ENCODE results near the gene ZIM2. TPM values are rescaled to one million over a fixed set of nuclear protein-coding genes. Genes with fewer than 3 reads are reported as not detected.

The ZIM2 gene
- total RNA-seq, 2 donors from 2014 or later = not detected

DNA sequence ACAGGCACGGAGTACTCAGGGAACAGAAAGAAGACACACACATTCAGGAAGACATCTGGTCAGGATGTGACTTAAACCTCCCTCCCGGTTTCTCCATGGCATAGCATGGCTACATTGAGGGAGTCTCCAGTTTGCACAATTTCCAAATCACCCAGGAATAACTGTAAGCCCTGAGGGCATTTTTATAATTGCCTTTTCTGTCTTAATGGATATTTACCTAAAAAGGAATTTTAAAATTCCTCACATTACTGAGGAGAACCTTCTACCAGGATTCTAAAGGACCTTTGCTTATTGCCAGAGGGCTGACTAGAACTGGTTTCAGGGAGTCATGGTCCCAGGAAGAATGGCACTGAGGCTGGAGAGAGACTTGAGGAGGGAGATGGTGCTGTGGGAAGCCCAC is 21.4 kb downstream of the ZIM2 start:
- H3K4me1 Mint-ChIP-seq (ENCODE audit: low read depth) = no peaks in the 10 kb centered on the region
- ATAC-seq (replicated peaks in 1 of 2) (no peak), DNase-seq (no peak)
- H3K4me3 Mint-ChIP-seq = no peak overlapping the region
- H3K36me3 Mint-ChIP-seq (ENCODE audit: insufficient read depth in 2 of 2) = peaks cover 15 to 24% of the 10 kb centered on the region in 2 donors
- H3K9me3 Mint-ChIP-seq = peaks cover 40% of the 10 kb centered on the region in 2 donors
- H3K27me3 Mint-ChIP-seq (ENCODE audit: low read depth) = no peaks in the 10 kb centered on the region
- H3K27ac Mint-ChIP-seq = no peak overlapping the region

DNA sequence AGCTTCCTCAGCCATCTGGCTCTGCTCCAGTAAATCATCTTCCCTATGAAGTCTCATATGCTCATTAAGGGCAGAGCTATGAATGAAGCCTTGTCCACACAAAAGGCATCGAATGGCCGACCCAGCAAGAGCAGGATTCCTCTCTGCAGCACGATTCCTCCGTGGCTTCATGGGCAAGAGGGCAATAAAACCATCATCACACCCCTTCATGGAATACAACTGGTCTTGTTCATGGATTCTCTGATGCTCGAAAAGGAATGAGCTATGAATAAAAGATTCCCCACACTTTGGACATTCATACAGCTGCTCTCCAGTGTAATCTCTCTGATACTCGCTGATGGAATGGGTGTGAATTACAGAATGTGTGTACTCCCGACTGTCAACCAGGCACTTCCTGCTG is 25.9 kb downstream of the ZIM2 start:
- Mint-ChIP-seq H3K9me3 (peaks cover 38 to 42% of the 10 kb centered on the region in 2 donors), H3K4me3 (no peak overlapping the region), H3K27ac (no peak overlapping the region), H3K27me3 (ENCODE audit: low read depth) (no peaks in the 10 kb centered on the region), H3K4me1 (ENCODE audit: low read depth) (no peaks in the 10 kb centered on the region), H3K36me3 (ENCODE audit: insufficient read depth in 2 of 2) (peaks cover 14 to 24% of the 10 kb centered on the region in 2 donors)
- no peak for DNase-seq
- no peak for ATAC-seq (replicated peaks in 1 of 2)

DNA sequence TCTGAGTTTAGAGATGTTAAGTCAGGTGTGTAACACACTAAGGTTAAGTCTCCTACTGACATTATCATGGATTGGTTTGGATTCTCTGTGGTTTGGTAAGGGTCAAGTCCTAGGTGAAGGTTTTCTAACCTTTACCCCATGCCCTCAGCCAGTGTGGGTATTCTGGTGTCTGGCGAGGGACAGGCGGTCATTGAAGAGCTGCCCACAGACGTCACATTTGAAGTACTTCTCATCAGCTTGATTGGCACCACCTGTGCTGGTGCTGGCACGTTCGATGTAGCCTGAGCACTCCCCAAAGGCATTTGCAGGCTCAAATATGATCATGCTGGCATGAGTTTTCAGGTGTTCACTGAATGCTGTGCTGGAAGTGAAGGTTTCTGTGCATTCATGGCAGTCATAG is 27.0 kb downstream of the ZIM2 start:
- Mint-ChIP-seq H3K27me3 (ENCODE audit: low read depth) (no peaks in the 10 kb centered on the region), H3K27ac (no peak overlapping the region), H3K4me3 (no peak overlapping the region), H3K9me3 (peaks cover 34 to 37% of the 10 kb centered on the region in 2 donors), H3K36me3 (ENCODE audit: insufficient read depth in 2 of 2) (peaks cover 12 to 18% of the 10 kb centered on the region in 2 donors), H3K4me1 (ENCODE audit: low read depth) (no peaks in the 10 kb centered on the region)
- ATAC-seq (replicated peaks in 1 of 2) (no peak), DNase-seq (no peak)

DNA sequence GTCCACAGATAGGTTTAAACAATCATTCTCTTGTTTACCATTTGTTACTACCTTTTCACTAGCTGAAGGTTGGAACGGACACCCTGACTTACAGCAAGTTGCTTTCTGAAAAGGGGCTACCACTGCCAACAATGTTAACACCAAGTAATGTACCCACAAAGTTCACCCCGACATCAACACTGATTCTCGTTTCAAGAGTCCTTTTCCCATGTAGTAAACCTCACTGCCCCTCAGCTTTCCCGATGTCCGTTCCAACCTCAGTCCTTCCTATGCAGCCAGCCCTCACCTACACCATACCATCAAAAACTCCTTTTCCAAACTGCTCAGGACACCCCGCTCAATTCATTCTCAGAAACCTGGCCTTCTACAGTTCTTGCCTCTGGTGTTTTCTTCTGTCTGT is 29.0 kb downstream of the ZIM2 start:
- peaks cover 21% of the 10 kb centered on the region in 2 donors for H3K9me3 Mint-ChIP-seq
- H3K4me1 Mint-ChIP-seq (ENCODE audit: low read depth) = no peaks in the 10 kb centered on the region
- ATAC-seq (replicated peaks in 1 of 2) (no peak), DNase-seq (no peak)
- H3K27me3 Mint-ChIP-seq (ENCODE audit: low read depth) = no peaks in the 10 kb centered on the region
- H3K27ac Mint-ChIP-seq = no peak overlapping the region
- no peak overlapping the region for H3K4me3 Mint-ChIP-seq
- H3K36me3 Mint-ChIP-seq (ENCODE audit: insufficient read depth in 2 of 2) = peaks cover 5 to 8% of the 10 kb centered on the region in 2 donors

DNA sequence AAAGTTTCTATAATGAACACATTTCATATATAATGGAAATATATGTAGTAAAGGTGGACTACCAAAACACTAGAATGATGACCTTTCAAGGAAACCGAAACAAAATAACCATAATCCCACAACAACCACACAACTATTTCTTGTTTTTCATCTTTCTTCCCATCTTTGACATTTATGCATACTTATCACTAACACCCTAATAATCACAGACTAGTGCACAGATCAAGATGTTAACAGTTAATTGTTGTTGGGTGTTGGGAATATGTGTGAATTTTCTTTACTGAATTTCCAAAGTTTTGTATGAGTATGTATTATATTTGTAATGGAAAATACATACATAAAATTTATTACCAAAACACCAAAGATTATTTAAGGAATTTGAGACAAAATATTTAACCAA is 30.3 kb downstream of the ZIM2 start:
- H3K36me3 Mint-ChIP-seq (ENCODE audit: insufficient read depth in 2 of 2) = peaks cover 5 to 6% of the 10 kb centered on the region in 2 donors
- H3K9me3 Mint-ChIP-seq = peaks cover 18 to 21% of the 10 kb centered on the region in 2 donors
- H3K4me3 Mint-ChIP-seq = no peak overlapping the region
- no peak for ATAC-seq (replicated peaks in 1 of 2)
- no peak for DNase-seq
- H3K27ac Mint-ChIP-seq = no peak overlapping the region
- no peaks in the 10 kb centered on the region for H3K4me1 Mint-ChIP-seq (ENCODE audit: low read depth)
- no peaks in the 10 kb centered on the region for H3K27me3 Mint-ChIP-seq (ENCODE audit: low read depth)

DNA sequence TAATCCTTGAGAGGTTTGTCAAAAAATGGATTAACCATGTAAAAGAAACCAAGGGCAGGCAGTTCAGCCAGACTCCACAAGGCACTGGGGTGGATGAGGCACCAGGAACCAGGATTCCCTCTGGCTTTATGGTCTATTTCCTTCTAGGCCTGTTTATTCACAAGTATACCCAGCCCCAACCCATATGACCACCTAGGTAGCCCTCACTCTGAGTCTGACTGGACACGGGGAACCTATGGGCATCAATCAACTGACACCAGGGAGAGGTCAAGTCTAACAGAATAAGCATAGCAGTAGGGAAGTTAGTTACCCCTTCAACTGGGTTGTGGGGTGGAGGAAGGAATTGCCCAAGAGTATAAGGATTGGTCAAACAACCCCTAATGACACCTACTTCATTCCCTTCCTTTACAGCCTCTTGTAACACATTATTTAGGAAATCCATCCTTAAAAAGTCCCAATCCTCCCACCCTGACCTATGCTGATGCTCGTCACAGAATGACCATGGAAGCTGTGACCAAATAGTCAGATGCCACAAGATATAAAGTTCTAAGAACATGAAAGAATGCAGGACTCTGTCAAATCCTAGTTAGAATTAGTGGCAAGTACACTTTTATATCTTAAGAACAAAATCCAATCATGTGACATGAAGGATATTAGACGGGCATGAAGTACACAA is 31.7 kb downstream of the ZIM2 start:
- Mint-ChIP-seq H3K27ac (no peak overlapping the region), H3K9me3 (peaks cover 17 to 19% of the 10 kb centered on the region in 2 donors), H3K27me3 (ENCODE audit: low read depth) (no peaks in the 10 kb centered on the region), H3K36me3 (ENCODE audit: insufficient read depth in 2 of 2) (peaks cover 0 to 6% of the 10 kb centered on the region in 2 donors), H3K4me1 (ENCODE audit: low read depth) (no peaks in the 10 kb centered on the region), H3K4me3 (no peak overlapping the region)
- DNase-seq (no peak), ATAC-seq (replicated peaks in 1 of 2) (no peak)

DNA sequence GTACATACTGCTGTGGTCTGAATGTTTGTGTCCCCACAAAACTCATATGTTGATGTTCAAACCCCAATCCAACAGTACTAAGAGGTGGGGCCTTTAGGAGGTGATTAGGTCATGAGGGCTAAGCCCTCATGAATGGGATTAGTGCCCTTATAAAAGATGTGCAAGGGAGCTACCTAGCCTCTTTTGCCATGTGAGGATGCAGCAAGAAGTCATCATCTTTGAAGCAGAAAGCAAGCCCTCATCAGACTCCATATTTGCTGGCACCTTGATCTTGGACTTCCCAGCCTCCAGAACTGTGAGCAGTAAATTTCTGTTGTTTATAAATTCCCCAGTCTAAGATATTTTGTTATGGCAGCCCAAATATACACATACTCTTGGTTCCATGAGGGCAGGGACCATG is 33.9 kb downstream of the ZIM2 start:
- H3K36me3 Mint-ChIP-seq (ENCODE audit: insufficient read depth in 2 of 2) = peaks cover 2% of the 10 kb centered on the region in 2 donors
- no peaks in the 10 kb centered on the region for H3K27me3 Mint-ChIP-seq (ENCODE audit: low read depth)
- DNase-seq = no peak
- no peak overlapping the region for H3K4me3 Mint-ChIP-seq
- H3K4me1 Mint-ChIP-seq (ENCODE audit: low read depth) = no peaks in the 10 kb centered on the region
- no peak overlapping the region for H3K27ac Mint-ChIP-seq
- H3K9me3 Mint-ChIP-seq = peaks cover 11 to 15% of the 10 kb centered on the region in 2 donors
- ATAC-seq (replicated peaks in 1 of 2) = no peak

DNA sequence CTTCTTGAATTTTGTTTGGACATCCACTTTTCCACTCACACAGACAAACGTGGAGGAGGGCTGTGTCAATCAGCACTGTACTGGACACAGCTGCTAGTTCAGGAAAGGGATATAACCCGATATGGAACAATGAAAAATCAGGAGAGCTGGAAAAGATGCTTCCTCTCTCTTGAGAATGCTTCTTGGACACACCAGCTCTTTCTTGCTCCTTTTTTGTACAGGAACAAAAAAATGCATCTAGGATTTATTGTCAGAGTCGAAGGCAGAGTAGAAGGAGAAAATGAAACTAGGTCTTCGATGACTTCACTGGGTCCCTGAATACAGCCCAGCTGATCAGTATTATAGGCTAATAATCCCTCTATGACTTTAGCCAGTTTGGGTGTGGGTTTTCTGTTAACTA is 62.2 kb downstream of the ZIM2 start:
- ATAC-seq (replicated peaks in 1 of 2) (no peak), DNase-seq (no peak)
- no peaks in the 10 kb centered on the region for H3K4me1 Mint-ChIP-seq (ENCODE audit: low read depth)
- no peak overlapping the region for H3K4me3 Mint-ChIP-seq
- H3K9me3 Mint-ChIP-seq = peaks cover 15 to 27% of the 10 kb centered on the region in 2 donors
- H3K36me3 Mint-ChIP-seq (ENCODE audit: insufficient read depth in 2 of 2) = peaks cover 8 to 10% of the 10 kb centered on the region in 2 donors
- H3K27me3 Mint-ChIP-seq (ENCODE audit: low read depth) = no peaks in the 10 kb centered on the region
- H3K27ac Mint-ChIP-seq = no peak overlapping the region

DNA sequence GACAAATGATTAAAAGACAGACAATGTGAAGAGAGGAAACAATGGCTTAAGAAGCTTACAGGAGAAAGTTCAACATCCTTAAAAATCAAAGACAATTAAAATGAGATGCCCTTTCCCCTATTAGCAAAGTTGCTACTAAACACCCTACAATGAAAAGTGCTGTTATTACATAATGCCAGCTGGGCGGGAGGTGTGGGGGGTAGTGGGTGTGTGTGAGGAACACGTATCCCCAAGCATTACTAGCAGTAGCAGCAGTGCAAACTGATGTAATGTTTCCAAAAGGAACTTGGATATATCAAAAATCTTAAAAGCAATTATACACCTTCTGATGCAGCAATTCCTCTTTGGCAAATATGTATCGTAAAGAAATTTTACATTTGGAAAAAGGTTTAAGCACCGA is 70.9 kb downstream of the ZIM2 start:
- H3K36me3 Mint-ChIP-seq (ENCODE audit: insufficient read depth in 2 of 2) = peaks cover 15 to 29% of the 10 kb centered on the region in 2 donors
- ATAC-seq (replicated peaks in 1 of 2) (no peak), DNase-seq (no peak)
- H3K27me3 Mint-ChIP-seq (ENCODE audit: low read depth) = no peaks in the 10 kb centered on the region
- no peak overlapping the region for H3K27ac Mint-ChIP-seq
- H3K4me1 Mint-ChIP-seq (ENCODE audit: low read depth) = peaks cover 9% of the 10 kb centered on the region
- H3K9me3 Mint-ChIP-seq = peaks cover 16 to 17% of the 10 kb centered on the region in 2 donors
- no peak overlapping the region for H3K4me3 Mint-ChIP-seq

DNA sequence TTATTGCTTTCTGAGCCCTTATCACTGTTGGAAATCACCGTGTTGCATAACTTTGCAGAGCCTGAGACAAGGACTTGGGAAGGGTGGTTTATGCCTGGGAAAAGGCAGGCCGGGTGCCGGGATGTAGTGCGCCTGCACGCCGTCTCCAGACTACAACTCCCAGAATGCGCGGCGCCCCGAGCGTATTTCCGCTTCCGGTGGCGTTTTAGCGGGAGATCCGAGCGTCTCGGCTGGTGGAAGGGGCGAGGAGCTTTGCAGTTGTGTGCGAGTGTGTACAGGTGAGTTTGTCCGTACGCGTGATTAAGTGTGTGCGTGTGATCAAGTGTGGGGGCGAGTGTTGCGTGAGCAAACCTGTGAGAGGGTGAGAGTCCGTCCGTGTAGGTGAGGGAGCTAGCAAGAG is 75.4 kb downstream of the ZIM2 start:
- DNase-seq = peak in 1 of 2 donors; percentile 15
- Mint-ChIP-seq H3K4me1 (ENCODE audit: low read depth) (peaks cover 9% of the 10 kb centered on the region), H3K36me3 (ENCODE audit: insufficient read depth in 2 of 2) (peaks cover 19 to 35% of the 10 kb centered on the region in 2 donors), H3K9me3 (peaks cover 20 to 24% of the 10 kb centered on the region in 2 donors), H3K27ac (no peak overlapping the region), H3K27me3 (ENCODE audit: low read depth) (no peaks in the 10 kb centered on the region), H3K4me3 (peak overlapping the region; percentile 52 to 68)
- ATAC-seq (replicated peaks in 1 of 2) = no peak

DNA sequence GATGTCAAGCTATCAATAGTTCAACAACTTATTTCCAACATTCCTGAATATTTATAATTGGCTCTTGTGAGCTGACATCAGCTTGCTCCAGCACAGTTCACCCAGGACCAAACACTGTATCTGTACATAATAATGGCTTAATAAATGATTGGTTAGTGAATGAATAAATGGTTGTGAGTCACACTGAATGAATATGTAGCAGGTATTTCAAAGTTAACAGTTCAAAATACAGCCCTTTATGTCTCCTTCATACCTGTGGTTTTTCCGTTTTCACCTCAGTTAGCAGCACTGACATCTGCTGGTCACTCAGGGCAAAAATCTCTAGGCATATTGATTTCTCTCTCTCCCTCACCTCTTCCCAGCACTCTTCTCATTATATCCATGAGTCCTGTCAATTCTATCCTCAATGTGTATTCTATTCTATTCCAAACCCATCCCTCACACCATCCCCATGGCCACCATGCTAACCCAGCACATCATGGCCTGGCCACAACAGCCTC is 76.3 kb downstream of the ZIM2 start:
- no peak overlapping the region for H3K27ac Mint-ChIP-seq
- DNase-seq (no peak), ATAC-seq (replicated peaks in 1 of 2) (no peak)
- peaks cover 24 to 26% of the 10 kb centered on the region in 2 donors for H3K9me3 Mint-ChIP-seq
- no peak overlapping the region for H3K4me3 Mint-ChIP-seq
- peaks cover 19 to 35% of the 10 kb centered on the region in 2 donors for H3K36me3 Mint-ChIP-seq (ENCODE audit: insufficient read depth in 2 of 2)
- H3K4me1 Mint-ChIP-seq (ENCODE audit: low read depth) = peaks cover 9% of the 10 kb centered on the region
- no peaks in the 10 kb centered on the region for H3K27me3 Mint-ChIP-seq (ENCODE audit: low read depth)

DNA sequence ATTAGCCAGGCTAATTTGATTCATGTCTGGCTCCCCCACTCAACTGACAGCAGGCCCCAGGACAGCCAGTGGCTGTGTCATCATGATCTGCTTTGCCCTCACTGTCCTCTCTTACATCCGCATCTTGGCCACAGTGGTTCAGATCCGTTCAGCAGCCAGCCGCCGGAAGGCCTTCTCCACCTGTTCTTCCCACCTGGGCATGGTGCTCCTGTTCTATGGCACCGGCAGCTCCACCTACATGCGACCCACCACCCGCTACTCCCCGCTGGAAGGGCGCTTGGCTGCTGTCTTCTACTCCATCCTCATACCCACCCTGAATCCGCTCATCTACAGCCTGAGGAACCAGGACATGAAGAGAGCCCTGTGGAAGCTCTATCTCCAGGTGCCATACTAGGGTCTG is 79.7 kb downstream of the ZIM2 start:
- peaks cover 28 to 38% of the 10 kb centered on the region in 2 donors for H3K36me3 Mint-ChIP-seq (ENCODE audit: insufficient read depth in 2 of 2)
- ATAC-seq (replicated peaks in 1 of 2) = no peak
- H3K27me3 Mint-ChIP-seq (ENCODE audit: low read depth) = no peaks in the 10 kb centered on the region
- peaks cover 9% of the 10 kb centered on the region for H3K4me1 Mint-ChIP-seq (ENCODE audit: low read depth)
- DNase-seq = no peak
- no peak overlapping the region for H3K27ac Mint-ChIP-seq
- peaks cover 33 to 42% of the 10 kb centered on the region in 2 donors for H3K9me3 Mint-ChIP-seq
- no peak overlapping the region for H3K4me3 Mint-ChIP-seq

DNA sequence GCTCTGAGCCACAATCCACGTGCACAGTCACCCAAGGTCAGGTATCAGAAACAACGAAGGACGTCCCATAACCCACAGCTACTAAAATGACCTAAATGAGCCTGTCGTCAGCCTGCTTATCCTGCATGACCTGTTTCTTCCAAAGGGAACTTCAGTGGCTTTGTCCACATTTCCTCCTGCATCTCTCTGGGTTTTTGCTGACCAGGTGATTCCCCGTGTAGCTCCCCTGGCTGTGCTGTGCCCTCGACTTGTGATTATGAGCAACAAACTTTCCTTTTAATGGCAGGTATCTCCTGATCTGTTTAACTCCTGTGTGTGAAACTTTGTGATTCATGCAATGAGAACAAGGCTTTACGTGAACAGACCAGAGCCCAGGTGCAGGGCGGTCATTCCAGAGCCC is 81.0 kb downstream of the ZIM2 start:
- no peaks in the 10 kb centered on the region for H3K27me3 Mint-ChIP-seq (ENCODE audit: low read depth)
- H3K4me3 Mint-ChIP-seq = no peak overlapping the region
- peaks cover 25 to 37% of the 10 kb centered on the region in 2 donors for H3K9me3 Mint-ChIP-seq
- no peak overlapping the region for H3K27ac Mint-ChIP-seq
- no peak for DNase-seq
- ATAC-seq (replicated peaks in 1 of 2) = no peak
- peaks cover 18 to 27% of the 10 kb centered on the region in 2 donors for H3K36me3 Mint-ChIP-seq (ENCODE audit: insufficient read depth in 2 of 2)
- no peaks in the 10 kb centered on the region for H3K4me1 Mint-ChIP-seq (ENCODE audit: low read depth)

DNA sequence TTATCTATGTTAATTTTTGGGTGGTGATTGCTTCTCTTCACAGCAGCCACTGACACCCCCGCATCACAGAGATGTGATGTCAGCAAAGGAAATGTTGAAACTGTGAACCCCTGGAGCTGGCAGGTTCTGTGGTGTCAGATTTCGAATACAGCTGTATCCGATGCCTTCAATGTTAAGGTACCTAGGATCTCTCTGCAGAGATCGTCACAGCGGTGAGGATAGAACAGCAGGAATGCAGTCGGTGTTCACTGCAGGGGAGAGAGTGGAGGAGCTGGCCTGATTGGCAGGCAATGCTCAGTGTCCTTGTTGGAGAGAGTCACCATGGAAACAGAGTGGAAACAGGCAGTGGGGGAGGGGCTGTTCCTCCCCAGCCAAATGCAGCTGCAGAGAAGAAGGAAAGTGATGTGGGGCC is 89.4 kb downstream of the ZIM2 start:
- Mint-ChIP-seq H3K4me1 (ENCODE audit: low read depth) (no peaks in the 10 kb centered on the region), H3K9me3 (peaks cover 16 to 17% of the 10 kb centered on the region in 2 donors), H3K27ac (no peak overlapping the region), H3K27me3 (ENCODE audit: low read depth) (no peaks in the 10 kb centered on the region), H3K36me3 (ENCODE audit: insufficient read depth in 2 of 2) (peaks cover 13 to 16% of the 10 kb centered on the region in 2 donors), H3K4me3 (no peak overlapping the region)
- DNase-seq (no peak), ATAC-seq (replicated peaks in 1 of 2) (no peak)

All from activated T-cell treated with anti-CD3 and anti-CD28 coated beads, Interleukin-2, amount 50 U/mL, for 72 hours (primary cell).